Measurements from ENCODE around the gene DUSP1.
"Not testable (repeated sequence)": the region's sequence is repeated elsewhere in the genome, so short reads cannot be mapped to it uniquely, and the experiment has no call there.

DUSP1 gene

DNA sequence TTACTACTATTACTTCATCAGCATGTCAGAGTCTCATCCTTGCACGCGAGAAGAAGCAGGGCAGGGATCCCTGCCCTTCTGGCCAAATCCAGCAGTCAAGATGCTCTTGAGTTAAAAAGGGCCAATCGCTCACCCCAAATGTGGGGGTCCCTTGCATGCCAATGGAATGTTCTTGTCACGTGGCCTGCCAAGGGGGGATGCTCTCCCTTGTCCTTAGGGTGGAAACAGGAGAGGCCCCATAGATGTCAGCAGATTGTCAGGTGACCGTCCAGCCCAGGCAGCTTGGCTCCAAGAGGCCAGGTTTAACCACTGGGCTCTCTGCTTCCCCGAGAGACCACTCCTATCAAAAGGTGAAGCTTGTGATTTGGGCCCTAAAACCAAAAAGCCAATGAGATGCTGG, 25.3 kb upstream of the DUSP1 start:
- DNase-seq: no peak

DNA sequence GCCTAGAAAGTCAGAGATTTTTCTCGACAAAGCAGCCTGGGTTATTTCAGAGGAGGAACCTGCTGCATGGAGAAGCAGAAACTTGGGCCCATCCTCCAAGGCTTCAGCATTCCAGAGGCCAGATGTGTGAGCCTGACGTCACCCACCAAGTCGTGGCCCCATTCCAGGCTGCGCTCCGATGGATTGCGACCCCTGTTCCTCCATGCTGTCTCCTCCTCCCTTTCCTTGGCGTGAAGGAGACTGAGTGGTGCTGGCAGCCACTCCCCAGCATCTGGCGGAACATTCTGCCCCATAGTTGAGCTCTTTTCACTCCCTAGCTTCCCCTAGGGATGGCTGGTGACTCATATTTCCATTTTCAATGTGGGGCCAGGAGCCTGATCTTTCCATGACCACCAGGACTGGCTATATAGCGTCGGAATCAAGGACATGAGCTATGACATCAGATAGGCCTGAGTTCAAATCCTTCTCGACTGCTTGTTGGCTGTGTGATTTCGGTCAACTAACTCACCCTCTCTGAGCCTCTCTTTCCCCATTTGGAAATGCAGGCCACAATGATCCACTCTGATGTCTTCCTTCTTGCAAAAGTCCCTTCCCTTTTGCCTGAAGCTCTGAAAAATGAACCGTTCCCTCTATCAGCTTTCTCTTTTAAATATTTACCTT, 24.5 kb upstream of the DUSP1 start:
- no peak for DNase-seq

DNA sequence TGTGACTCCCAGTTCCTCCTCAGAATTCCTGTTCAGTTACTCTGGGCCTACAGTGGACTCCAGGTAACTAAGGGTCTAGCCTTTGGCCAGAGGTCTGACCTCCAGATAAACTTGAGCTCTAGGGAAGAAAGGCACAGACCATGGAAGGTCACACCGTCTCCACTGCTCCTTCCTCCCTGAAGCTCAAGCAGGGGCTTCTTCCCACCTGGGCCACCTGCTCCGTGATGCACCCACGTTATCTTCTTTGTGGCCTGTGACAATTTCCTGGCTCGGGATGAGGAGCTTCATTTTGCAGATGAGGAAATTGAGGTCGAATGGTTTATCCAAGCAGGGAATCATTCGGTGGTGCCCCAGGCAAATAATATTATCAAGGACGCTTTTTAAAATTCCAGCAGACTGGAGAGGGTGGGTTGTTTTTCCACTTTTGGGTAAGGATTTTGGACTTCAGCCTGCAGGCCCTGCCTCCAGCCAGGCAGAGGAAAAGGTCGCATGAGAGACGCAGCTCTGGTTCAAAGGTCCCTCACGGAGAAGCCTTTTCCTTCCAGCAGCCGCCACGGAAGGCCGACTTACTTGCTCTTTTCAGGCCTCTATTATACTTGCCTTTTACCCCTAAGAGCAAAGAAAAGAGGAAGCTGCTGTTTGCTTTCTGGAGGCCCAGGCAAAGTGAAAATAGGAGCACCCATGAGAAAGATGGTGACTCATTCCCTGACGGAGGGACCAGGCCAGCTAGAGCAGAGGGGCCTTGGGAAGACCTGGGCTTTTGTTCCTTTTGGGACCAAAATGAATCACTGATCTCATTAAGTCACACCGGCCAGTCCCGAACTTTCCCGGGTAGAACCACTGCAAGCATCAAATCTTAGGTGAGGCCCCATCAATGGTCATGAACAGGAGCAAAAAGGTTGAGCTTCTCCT, 22.8 kb upstream of the DUSP1 start:
- DNase-seq: no peak

GRCh38 chr5:172792701-172793570, 21.9 kb upstream of the DUSP1 start:
- no peak for DNase-seq

DNA sequence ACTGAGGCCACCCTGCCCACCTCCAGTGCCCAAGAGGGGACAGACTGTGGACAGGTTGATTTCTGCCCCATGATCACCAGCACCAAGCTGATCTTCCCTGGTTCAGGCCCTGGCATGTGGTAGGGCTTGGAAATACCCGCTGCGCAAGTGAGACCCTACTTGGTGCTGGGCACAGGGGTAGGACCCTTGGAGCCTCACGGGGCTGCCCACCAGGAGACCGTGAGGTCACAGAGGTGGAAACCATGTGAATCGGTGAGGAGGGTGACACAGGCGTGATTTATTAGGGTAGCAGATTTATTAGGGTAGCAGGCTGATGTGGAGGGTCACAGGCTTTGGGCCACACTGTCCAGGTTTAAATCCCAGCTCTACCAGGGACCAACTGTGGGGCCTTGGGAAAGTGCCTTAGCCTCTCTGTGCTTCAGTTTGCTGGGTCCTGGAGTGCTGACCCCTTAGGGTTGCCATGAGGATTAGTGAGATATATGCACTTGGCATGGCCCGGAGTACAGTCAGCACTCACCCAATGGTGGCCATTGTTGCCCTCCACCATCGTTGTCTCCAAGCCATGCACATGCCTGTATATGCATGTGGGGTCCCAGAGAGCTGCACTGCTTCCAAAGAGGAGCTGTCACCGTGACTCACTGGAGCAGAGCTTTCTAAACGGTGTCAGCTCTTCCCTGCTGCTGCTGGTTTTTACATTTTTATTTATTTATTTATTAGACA, 20.9 kb upstream of the DUSP1 start:
- no peak for DNase-seq

DNA sequence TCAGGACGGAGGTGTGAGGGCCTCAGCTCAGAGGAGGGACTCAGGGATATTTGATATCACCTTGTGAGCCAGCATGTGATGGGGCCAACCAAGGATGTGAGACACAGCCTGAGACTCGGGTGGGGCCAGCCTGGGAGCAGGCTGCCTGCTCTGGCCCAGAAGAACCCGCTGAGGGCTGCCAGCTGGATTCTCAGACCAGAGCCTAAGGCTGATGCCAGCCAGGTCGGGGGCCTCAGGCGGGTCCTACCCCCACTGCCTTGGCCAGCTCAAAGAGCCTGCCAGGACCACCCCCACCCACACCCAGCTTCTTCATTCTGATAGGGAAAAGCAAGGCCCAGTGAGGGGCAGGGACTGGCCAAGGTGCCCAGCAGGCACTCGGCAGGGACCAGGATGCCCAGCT, 20.3 kb upstream of the DUSP1 start:
- DNase-seq: no peak

GRCh38 chr5:172790496-172790889, 19.5 kb upstream of the DUSP1 start:
- no peak for DNase-seq

GRCh38 chr5:172789687-172790495, 18.9 kb upstream of the DUSP1 start:
- DNase-seq: no peak

- DNase-seq: no peak
Observed at GRCh38 chr5:172788771-172789686, 18.0 kb upstream of the DUSP1 start.

GRCh38 chr5:172787538-172787937, 16.5 kb upstream of the DUSP1 start:
- not testable (repeated sequence) for DNase-seq

DNA sequence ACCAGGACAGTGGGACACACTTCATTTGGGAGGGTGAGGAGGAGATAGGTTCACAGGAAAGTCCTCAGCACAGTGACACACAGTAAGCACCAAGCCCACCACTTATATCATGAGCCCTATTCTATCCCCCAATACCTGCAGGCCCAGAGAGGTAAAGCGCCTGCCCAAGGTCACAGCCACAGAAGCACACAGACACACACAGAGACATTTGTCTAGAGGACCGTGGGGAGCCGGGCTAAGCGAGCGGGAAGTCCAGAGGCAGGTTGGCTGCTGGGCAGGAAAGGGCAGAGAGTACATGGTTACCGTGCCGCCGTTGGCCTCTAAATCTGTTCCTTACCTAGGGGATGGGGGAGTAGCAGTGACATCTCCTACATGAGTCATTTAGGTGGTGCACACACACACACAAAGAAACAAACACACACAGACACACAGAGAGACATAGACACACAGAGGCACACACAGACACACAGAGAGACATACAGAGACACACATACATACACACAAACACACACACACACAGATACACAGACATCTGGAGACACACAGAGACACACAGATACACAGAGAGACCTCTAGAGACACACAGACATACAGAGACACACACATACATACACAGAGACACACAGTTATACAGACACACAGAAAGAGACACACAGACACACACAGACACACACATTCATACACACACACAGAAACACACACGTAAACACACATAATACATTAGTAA, 15.9 kb upstream of the DUSP1 start:
- DNase-seq: no peak

DNA sequence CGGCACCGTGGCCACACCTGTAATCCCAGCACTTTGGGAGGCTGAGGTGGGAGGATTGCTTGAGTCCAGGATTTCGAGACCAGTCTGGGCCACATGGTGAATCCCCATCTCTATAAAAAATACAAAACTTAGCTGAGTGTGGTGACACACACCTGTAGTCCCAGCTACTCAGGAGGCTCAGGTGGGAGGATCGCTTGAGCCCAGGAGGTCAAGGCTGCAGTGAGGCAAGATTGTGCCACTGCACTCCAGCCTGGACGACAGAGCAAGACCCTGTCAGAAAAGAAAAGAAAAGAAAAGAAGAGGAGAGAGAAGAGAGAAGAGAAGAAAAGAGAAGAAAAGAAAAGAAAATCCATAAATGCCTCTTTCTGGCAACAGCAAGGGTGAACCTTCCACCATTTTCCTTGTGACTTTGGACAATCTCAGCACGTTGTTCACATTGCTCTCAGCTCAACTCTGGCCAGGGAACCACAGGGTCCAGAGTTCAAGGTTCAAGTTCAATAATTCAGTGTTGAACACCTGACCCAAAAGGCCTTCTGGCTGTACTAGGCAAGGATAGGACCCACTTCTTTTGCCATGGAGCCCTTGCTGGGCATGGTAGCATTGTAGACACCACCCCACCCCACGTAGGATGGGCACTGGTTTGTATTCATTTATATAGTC, 14.6 kb upstream of the DUSP1 start:
- DNase-seq: no peak

GRCh38 chr5:172784162-172784561, 13.2 kb upstream of the DUSP1 start:
- DNase-seq: not testable (repeated sequence)

DNA sequence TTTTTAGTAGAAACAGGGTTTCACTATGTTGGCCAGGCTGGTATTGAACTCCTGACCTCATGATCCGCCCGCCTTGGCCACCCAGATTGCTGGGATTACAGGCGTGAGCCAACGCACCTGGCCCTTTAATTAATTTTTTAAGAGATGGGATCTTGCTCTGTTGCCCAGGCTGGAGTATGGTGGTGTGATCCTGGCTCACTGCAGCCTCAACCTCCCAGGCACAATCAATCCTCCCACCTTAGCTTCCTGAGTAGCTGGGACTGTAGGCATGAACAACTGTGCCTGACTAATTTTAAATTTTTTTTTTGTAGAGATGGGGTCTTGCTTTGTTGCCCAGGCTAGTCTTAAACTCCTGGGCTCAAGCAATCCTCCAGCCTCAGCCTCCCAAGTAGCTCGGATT, 12.3 kb upstream of the DUSP1 start:
- not testable (repeated sequence) for DNase-seq

- no peak for DNase-seq
Observed at GRCh38 chr5:172782169-172783039, 11.4 kb upstream of the DUSP1 start.

DNA sequence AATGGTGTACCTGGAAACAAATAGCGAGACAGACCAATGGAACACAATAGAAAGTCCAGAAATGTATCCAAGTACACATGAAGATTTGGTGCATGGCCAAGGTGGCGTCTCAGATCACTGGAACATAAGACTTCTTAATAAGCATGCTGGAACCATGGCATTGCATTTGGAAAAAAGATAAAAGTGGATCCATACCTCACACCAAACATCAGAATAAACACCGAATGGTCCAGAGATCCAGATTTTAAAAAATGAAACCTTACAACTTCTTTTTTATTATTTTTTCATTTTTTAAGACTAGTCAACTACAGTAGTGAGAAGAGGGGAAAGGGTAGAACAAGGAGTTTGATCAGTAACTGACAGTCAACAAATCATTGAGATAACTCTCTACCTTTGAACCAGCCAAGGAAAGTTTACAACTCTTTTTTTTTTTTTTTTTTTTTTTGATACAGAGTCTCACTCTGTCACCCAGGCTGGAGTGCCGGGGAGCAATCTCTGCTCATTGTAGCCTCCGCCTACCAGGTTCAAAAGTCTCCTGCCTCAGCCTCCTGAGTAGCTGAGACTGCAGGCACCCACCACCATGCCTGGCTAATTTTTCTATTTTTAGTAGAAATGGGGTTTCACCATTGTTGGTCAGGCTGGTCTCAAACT, 8.8 kb upstream of the DUSP1 start:
- DNase-seq: no peak

- no peak for DNase-seq
Observed at GRCh38 chr5:172777881-172778814, 7.2 kb upstream of the DUSP1 start.
